ENCODE measurements around the gene MGAT3. TPM values are rescaled to one million over a fixed set of nuclear protein-coding genes. Genes with fewer than 3 reads are reported as not detected.
A peak's percentile ranks its signal among the peaks of the same experiment; 100 is the strongest.

Gene MGAT3
- total RNA-seq, 2 experiments from 2014 or later = 0.40 to 0.62 TPM

GRCh38 chr22:39534092-39534506 is 77.3 kb downstream of the MGAT3 start:
- H3K4me1 Mint-ChIP-seq (ENCODE audit: low read depth) = peaks cover 33% of the 10 kb centered on the region
- peaks cover 17% of the 10 kb centered on the region for H3K36me3 Mint-ChIP-seq (ENCODE audit: low read depth)

DNA sequence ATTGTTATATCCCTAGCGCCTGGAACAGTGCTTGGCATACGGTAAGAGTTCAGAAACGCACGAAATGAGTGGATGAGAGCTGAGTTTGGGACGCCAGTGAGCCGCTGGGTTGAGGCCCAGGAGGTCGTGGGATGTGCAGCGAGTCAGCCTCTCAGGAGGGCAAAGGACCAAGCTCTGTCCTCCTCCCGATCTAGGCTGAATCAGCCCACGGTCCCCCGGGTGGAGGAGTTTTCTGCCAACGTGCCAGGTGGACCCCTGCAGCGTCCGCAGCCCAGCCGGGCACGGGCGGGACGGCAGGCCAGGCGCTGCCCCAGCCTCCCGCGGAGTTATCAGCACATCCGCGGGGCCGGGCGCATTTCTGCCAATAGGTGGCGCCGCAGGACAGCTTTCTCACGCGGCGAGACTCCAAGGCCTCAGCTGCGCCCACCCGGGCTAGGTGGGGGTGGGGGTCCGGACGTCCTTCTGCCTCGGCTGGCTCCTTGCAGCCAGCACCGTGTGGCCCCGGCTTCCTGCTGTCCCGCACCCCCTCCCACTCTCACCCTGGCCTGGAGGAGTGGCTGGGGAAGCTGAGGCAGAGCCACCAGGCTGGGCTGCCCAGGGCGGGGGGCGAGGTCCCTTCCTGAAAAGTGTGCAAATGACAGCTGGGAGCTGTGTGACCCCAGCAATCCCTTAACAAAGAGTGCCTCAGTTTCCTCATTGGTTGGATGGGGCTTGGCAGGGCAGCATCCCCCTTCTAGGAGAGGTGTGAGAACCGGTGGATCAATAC is 78.0 kb downstream of the MGAT3 start:
- Mint-ChIP-seq H3K27ac (peak overlapping the region; percentile 4), H3K36me3 (ENCODE audit: low read depth) (peaks cover 15% of the 10 kb centered on the region), H3K27me3 (ENCODE audit: low read depth) (no peaks in the 10 kb centered on the region), H3K4me3 (no peak overlapping the region), H3K9me3 (no peaks in the 10 kb centered on the region), H3K4me1 (ENCODE audit: low read depth) (peaks cover 26% of the 10 kb centered on the region)
- intact Hi-C loops (cut with micrococcal nuclease) = loop anchor here (1.0 to 10.0 kb wide), 4 partner anchors 490 to 1750 kb away; partner anchors contain the start of genes ADSL, RANGAP1 and TNRC6B
- CTCF ChIA-PET = interaction anchor here (0.6 to 4.1 kb wide), 38 partner anchors 10 to 813 kb away, joined by 3 to 67 read pairs (median 5); partner anchors contain the start of gene TAB1
- peak; percentile 89 for DNase-seq

More at GRCh38 chr22:39534092-39534506, 77.3 kb downstream of the MGAT3 start:
- intact Hi-C loops (cut with micrococcal nuclease) = loop anchor here (1.0 to 10.0 kb wide), 4 partner anchors 490 to 1751 kb away; partner anchors contain the start of genes ADSL, RANGAP1 and TNRC6B
- no peak for DNase-seq
- Mint-ChIP-seq H3K9me3 (no peaks in the 10 kb centered on the region), H3K27me3 (ENCODE audit: low read depth) (no peaks in the 10 kb centered on the region), H3K4me3 (no peak overlapping the region), H3K27ac (peak overlapping the region; percentile 4)
- CTCF ChIA-PET = interaction anchor here (0.6 to 4.1 kb wide), 35 partner anchors 10 to 814 kb away, joined by 3 to 67 read pairs (median 5); partner anchors contain the start of gene TAB1

GRCh38 chr22:39535357-39535725 is 78.5 kb downstream of the MGAT3 start:
- H3K27ac Mint-ChIP-seq = no peak overlapping the region
- intact Hi-C loops (cut with micrococcal nuclease) = loop anchor here (10.0 kb wide), 1 partner anchor 1749 kb away; the partner anchor contains the start of gene RANGAP1

GRCh38 chr22:39535831-39536449 is 79.1 kb downstream of the MGAT3 start:
- H3K4me1 Mint-ChIP-seq (ENCODE audit: low read depth) = peaks cover 14% of the 10 kb centered on the region
- peaks cover 5% of the 10 kb centered on the region for H3K36me3 Mint-ChIP-seq (ENCODE audit: low read depth)
- H3K9me3 Mint-ChIP-seq = no peaks in the 10 kb centered on the region
- CTCF ChIA-PET = interaction anchor here (1.2 to 4.1 kb wide), 12 partner anchors 8 to 812 kb away, joined by 3 to 67 read pairs (median 6); no protein-coding TSS in a partner anchor
- H3K27me3 Mint-ChIP-seq (ENCODE audit: low read depth) = no peaks in the 10 kb centered on the region
- DNase-seq = no peak
- H3K4me3 Mint-ChIP-seq = no peak overlapping the region
- intact Hi-C loops (cut with micrococcal nuclease) = loop anchor here (10.0 kb wide), 1 partner anchor 1749 kb away; the partner anchor contains the start of gene RANGAP1
- no peak overlapping the region for H3K27ac Mint-ChIP-seq

More at GRCh38 chr22:39535357-39535725, 78.5 kb downstream of the MGAT3 start:
- no peaks in the 10 kb centered on the region for H3K9me3 Mint-ChIP-seq
- no peaks in the 10 kb centered on the region for H3K27me3 Mint-ChIP-seq (ENCODE audit: low read depth)
- CTCF ChIA-PET = interaction anchor here (0.6 to 4.1 kb wide), 27 partner anchors 9 to 813 kb away, joined by 3 to 67 read pairs (median 6); no protein-coding TSS in a partner anchor
- DNase-seq = no peak
- H3K36me3 Mint-ChIP-seq (ENCODE audit: low read depth) = peaks cover 10% of the 10 kb centered on the region
- H3K4me1 Mint-ChIP-seq (ENCODE audit: low read depth) = peaks cover 20% of the 10 kb centered on the region
- H3K4me3 Mint-ChIP-seq = no peak overlapping the region

GRCh38 chr22:39536711-39537110 is 79.9 kb downstream of the MGAT3 start:
- intact Hi-C loops (cut with micrococcal nuclease) = loop anchor here (10.0 kb wide), 1 partner anchor 1748 kb away; the partner anchor contains the start of gene RANGAP1
- Mint-ChIP-seq H3K4me1 (ENCODE audit: low read depth) (peaks cover 7% of the 10 kb centered on the region), H3K27me3 (ENCODE audit: low read depth) (no peaks in the 10 kb centered on the region), H3K9me3 (no peaks in the 10 kb centered on the region), H3K4me3 (no peak overlapping the region), H3K36me3 (ENCODE audit: low read depth) (peaks cover 2% of the 10 kb centered on the region), H3K27ac (no peak overlapping the region)
- no peak for DNase-seq
- CTCF ChIA-PET = interaction anchor here (1.2 to 4.1 kb wide), 3 partner anchors 23 to 489 kb away, joined by 3 to 67 read pairs (median 9); no protein-coding TSS in a partner anchor

GRCh38 chr22:39537975-39538374 is 81.2 kb downstream of the MGAT3 start:
- intact Hi-C loops (cut with micrococcal nuclease) = loop anchor here (10.0 kb wide), 1 partner anchor 1747 kb away; the partner anchor contains the start of gene RANGAP1

More at GRCh38 chr22:39537975-39538374, 81.2 kb downstream of the MGAT3 start:
- DNase-seq = no peak
- H3K36me3 Mint-ChIP-seq (ENCODE audit: low read depth) = no peaks in the 10 kb centered on the region
- H3K4me1 Mint-ChIP-seq (ENCODE audit: low read depth) = peaks cover 3% of the 10 kb centered on the region
- peaks cover under 1% of the 10 kb centered on the region for H3K27me3 Mint-ChIP-seq (ENCODE audit: low read depth)
- H3K9me3 Mint-ChIP-seq = no peaks in the 10 kb centered on the region
- no peak overlapping the region for H3K27ac Mint-ChIP-seq
- CTCF ChIA-PET = interaction anchor here (1.1 to 1.2 kb wide), 2 partner anchors 487 to 499 kb away, joined by 5 to 9 read pairs; no protein-coding TSS in a partner anchor
- no peak overlapping the region for H3K4me3 Mint-ChIP-seq

Other genes with a start within 250 kb of the MGAT3 start
- gene PDGFB, start 212.0 kb upstream of the MGAT3 start, total RNA-seq = 1 to 10 TPM; 3.8 to 3.9 TPM
- gene RPL3, start 137.4 kb upstream of the MGAT3 start, total RNA-seq = 1,000 to 10,000 TPM; 3,434 to 3,511 TPM
- gene SYNGR1, start 107.0 kb upstream of the MGAT3 start, total RNA-seq = under 1 TPM; 0.27 to 0.29 TPM
- 10 to 100 TPM; 15.2 to 17.7 TPM for gene TAB1, start 57.2 kb upstream of the MGAT3 start, total RNA-seq
- gene MIEF1, start 45.3 kb downstream of the MGAT3 start, total RNA-seq = 10 to 100 TPM; 33.3 to 35.1 TPM
- 100 to 1,000 TPM; 589 to 609 TPM for gene ATF4, start 63.5 kb downstream of the MGAT3 start, total RNA-seq
- gene RPS19BP1, start 75.7 kb downstream of the MGAT3 start, total RNA-seq = 10 to 100 TPM; 52.0 to 56.2 TPM
- gene CACNA1I, start 113.7 kb downstream of the MGAT3 start, total RNA-seq = under 1 TPM; 0.27 to 0.31 TPM